ENCODE measurements around the gene DDOST.
A peak's percentile ranks its signal among the peaks of the same experiment; 100 is the strongest.

Gene DDOST

DNA sequence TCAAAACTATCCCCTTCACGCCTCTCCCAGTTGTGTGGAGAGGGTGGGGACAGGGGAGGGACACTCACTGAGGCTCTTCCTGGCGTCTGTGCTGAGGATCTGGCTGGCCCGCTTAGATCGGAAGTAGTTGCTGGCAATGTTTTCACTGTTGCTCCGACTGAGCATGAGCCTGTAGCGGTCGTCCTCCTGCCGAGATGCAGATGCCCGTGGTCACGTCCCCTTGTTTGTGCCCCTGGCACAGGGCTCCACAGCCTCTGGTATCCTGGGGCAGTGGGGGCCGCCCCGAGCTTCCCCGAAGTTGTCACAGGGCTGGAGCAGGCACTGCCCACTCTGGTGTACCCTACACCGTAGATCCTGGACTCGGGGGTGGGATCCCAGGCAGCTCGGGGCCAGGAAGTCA, 5.0 kb upstream of the DDOST start:
- TF ChIP-seq CTCF (conservative IDR thresholded peaks at IDR 0.05) = no peak
- no peak overlapping the region for H3K27ac ChIP-seq

DNA sequence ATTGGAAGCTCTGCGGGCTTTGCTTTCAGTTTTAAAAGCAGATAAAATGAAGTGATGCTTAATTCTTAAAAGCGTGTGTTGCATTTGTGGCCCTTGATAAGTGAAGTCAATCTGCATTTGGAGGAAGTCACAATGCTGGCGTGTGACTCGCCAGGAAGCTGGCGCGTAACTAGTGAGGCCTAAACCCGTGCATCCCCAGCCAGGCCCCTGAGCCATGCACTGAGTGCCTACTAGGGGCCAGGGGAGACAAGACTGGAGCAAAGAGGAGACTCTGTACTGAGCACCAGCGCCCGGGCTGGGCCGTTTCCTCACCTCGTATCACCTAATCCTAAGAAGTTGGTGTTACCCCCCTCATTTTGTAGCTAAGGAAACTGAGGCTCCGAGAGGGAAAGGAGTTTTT, 4.6 kb upstream of the DDOST start:
- TF ChIP-seq CTCF (conservative IDR thresholded peaks at IDR 0.05) = no peak
- H3K27ac ChIP-seq = no peak overlapping the region

- no peak overlapping the region for H3K27ac ChIP-seq
These were observed 3.0 kb upstream of the DDOST start for GRCh38 chr1:20663969-20664715.

DNA sequence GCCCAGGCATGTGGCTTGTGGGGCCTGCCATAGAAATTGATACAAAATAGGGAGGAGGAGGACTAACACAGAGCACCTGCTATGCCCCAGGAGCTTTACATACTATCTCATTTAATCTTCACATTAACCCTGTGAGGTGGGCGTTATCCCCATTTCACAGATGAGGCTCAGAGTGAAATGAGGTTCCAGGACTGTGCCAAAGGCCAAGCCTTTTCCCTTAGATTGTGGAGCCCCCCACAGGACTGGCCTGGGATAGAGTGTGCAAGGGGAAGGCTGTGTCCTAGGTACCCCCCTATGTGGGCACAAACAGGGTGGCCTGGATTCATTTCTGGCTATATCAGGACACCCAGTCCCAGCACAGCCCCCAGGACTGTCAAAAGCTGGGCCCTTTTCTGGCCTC, 2.2 kb upstream of the DDOST start:
- no peak for TF ChIP-seq CTCF (conservative IDR thresholded peaks at IDR 0.05)
- no peak overlapping the region for H3K27ac ChIP-seq

More at GRCh38 chr1:20663969-20664715, 3.0 kb upstream of the DDOST start:
- no peak for TF ChIP-seq CTCF (conservative IDR thresholded peaks at IDR 0.05)

- peak overlapping the region; percentile 90 for H3K27ac ChIP-seq
- TF ChIP-seq CTCF (conservative IDR thresholded peaks at IDR 0.05) = no peak
These were observed 924 bp upstream of the DDOST start for GRCh38 chr1:20662110-20662475.

DNA sequence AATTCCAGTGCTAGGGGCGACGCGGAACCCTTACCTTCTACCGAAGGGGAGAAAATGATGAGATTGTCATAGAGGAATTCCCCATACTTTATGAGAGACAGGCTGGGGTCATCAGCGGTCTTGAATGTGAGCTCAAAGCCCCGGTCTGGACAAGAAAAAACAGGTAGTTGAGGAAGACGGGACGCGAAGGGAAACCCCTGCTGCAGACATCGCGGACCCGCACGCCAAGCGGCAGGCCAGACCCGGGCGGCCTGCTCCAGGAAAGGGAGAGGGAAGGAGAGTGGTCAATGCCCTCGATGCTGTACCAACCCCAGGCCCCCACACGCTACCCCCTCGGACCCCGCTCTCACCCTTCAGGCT, 342 bp downstream of the DDOST start:
- TF ChIP-seq CTCF (conservative IDR thresholded peaks at IDR 0.05) = no peak
- H3K27ac ChIP-seq = peak overlapping the region; percentile 90

GRCh38 chr1:20660363-20660762, 806 bp downstream of the DDOST start:
- peak overlapping the region; percentile 90 for H3K27ac ChIP-seq
- no peak for TF ChIP-seq CTCF (conservative IDR thresholded peaks at IDR 0.05)

Data from VCaP (cell line).